OCI-LY1 (cell line): ENCODE measurements around the gene B3GALT6.
"Not testable (repeated sequence)": the region's sequence is repeated elsewhere in the genome, so short reads cannot be mapped to it uniquely, and the experiment has no call there.

Experiments
- H2AFZ ChIP-seq: fragments of 200-600 bp; sonication (generic), shearing (Covaris generic); 2 replicates; pipeline ENCODE4 v1.6.0; 2014; ENCODE audit warnings: antibody characterized with exemption, mild to moderate bottlenecking, low read length
- H3F3A ChIP-seq: fragments of 200-600 bp; sonication (generic), shearing (Covaris generic); 2 replicates; pipeline ENCODE4 v1.6.0; 2014; ENCODE audit warnings: mild to moderate bottlenecking, antibody characterized with exemption, low read length, moderate library complexity; ENCODE audit not compliant: insufficient read depth
- H3K27ac ChIP-seq: fragments of 200-600 bp; sonication (generic); 2 replicates; pipeline ENCODE4 v1.5.1; 2014; ENCODE audit warnings: low read length, mixed run types, mild to moderate bottlenecking, low read depth; ENCODE audit not compliant: poor library complexity, severe bottlenecking
- H3K27me3 ChIP-seq: fragments of 200-600 bp; sonication (generic); 2 replicates; pipeline ENCODE4 v1.6.0; 2014; ENCODE audit warnings: antibody characterized with exemption, mild to moderate bottlenecking, low read length, moderate library complexity; ENCODE audit not compliant: insufficient read depth
- H3K36me3 ChIP-seq: fragments of 200-600 bp; sonication (generic); 2 replicates; pipeline ENCODE4 v1.6.1; 2014; ENCODE audit warnings: mild to moderate bottlenecking, antibody characterized with exemption, low read length, moderate library complexity, mixed read lengths; ENCODE audit not compliant: insufficient read depth
- H3K4me1 ChIP-seq: fragments of 200-600 bp; sonication (generic); 2 replicates; pipeline ENCODE4 v1.5.1; 2014; ENCODE audit warnings: mild to moderate bottlenecking, low read length, moderate library complexity; ENCODE audit not compliant: insufficient read depth, severe bottlenecking
- H3K4me2 ChIP-seq: fragments of 200-600 bp; sonication (generic), shearing (Covaris generic); 2 replicates; pipeline ENCODE4 v1.6.1; 2014; ENCODE audit warnings: low read length
- H3K4me3 ChIP-seq: fragments of 200-600 bp; sonication (generic); 2 replicates; pipeline ENCODE4 v1.5.1; 2014; ENCODE audit warnings: low read length, low read depth, mild to moderate bottlenecking, mixed read lengths; ENCODE audit not compliant: poor library complexity, severe bottlenecking
- H3K79me2 ChIP-seq: fragments of 200-600 bp; shearing (Covaris generic); 2 replicates; pipeline ENCODE4 v1.6.1; 2016; ENCODE audit warnings: mixed run types, low read length, mixed read lengths; ENCODE audit not compliant: insufficient read depth
- H3K9ac ChIP-seq: fragments of 200-600 bp; sonication (generic), shearing (Covaris generic); 2 replicates; pipeline ENCODE4 v1.6.1; 2014; ENCODE audit warnings: mild to moderate bottlenecking, low read length, mixed read lengths
- H3K9me2 ChIP-seq: fragments of 200-600 bp; sonication (generic), shearing (Covaris generic); 2 replicates; pipeline ENCODE4 v1.6.1; 2014; ENCODE audit warnings: low read depth, mild to moderate bottlenecking, low read length, mixed read lengths
- H3K9me3 ChIP-seq: fragments of 200-600 bp; shearing (Covaris generic); 2 replicates; pipeline ENCODE4 v1.6.1; 2014; ENCODE audit warnings: low read length, mixed read lengths
- H4K20me1 ChIP-seq: fragments of 200-600 bp; sonication (generic), shearing (Covaris generic); 2 replicates; pipeline ENCODE4 v1.6.0; 2016; ENCODE audit warnings: mild to moderate bottlenecking, low read length; ENCODE audit not compliant: insufficient read depth
- EZH2 ChIP-seq: fragments of 200-600 bp; sonication (generic), shearing (Covaris generic); IDR thresholded peaks from 2 replicates; pipeline ENCODE4 v1.8.0; 2017; ENCODE audit warnings: borderline replicate concordance, mixed run types, mild to moderate bottlenecking, antibody characterized with exemption, low read length, moderate library complexity, mixed read lengths
- TF ChIP-seq, protein P1 (sequence below): fragments of 200-600 bp; sonication (generic), shearing (Covaris generic); IDR thresholded peaks from 2 replicates; pipeline ENCODE4 v1.5.1; 2017; ENCODE audit warnings: mild to moderate bottlenecking, antibody characterized with exemption, low read length, moderate library complexity, mixed read lengths

B3GALT6 gene

DNA sequence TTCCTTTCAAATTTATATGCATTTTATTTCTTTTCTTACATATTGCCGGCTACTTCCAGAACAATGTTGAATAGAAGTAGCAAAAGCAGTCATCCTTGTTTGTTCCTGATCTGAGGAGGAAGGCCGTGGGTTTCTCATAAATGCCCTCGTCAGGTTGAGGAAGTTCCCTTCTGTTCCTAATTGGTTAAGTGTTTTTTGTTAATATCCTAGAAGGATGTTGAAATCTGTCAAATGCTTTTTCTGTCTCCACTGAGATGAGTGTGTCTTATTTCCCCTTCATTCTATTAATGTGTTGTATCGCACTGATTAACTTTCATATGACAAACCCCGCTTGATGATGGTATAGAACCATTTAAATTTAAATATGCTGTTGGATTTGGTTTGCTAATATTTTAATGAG, 42.9 kb upstream of the B3GALT6 start:
- Histone ChIP-seq H3K36me3 (no peaks in the 10 kb centered on the region; the same call in 1 of the 2 replicates), H2AFZ (no peak overlapping the region), H3K9me3 (0 out of 2 replicates have a peak, but pooled peaks cover 4% of the 10 kb centered on the region), H4K20me1 (no peaks in the 10 kb centered on the region), H3K27me3 (peaks cover 7% of the 10 kb centered on the region), H3K9me2 (no peaks in the 10 kb centered on the region), H3K4me3 (no peak overlapping the region), H3K4me1 (no peaks in the 10 kb centered on the region), H3K27ac (no peak overlapping the region), H3F3A (no peaks in the 10 kb centered on the region), H3K79me2 (no peaks in the 10 kb centered on the region), H3K4me2 (no peak overlapping the region), H3K9ac (no peak overlapping the region)
- TF ChIP-seq, protein P1, sequence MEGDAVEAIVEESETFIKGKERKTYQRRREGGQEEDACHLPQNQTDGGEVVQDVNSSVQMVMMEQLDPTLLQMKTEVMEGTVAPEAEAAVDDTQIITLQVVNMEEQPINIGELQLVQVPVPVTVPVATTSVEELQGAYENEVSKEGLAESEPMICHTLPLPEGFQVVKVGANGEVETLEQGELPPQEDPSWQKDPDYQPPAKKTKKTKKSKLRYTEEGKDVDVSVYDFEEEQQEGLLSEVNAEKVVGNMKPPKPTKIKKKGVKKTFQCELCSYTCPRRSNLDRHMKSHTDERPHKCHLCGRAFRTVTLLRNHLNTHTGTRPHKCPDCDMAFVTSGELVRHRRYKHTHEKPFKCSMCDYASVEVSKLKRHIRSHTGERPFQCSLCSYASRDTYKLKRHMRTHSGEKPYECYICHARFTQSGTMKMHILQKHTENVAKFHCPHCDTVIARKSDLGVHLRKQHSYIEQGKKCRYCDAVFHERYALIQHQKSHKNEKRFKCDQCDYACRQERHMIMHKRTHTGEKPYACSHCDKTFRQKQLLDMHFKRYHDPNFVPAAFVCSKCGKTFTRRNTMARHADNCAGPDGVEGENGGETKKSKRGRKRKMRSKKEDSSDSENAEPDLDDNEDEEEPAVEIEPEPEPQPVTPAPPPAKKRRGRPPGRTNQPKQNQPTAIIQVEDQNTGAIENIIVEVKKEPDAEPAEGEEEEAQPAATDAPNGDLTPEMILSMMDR, result no peak
- TF ChIP-seq EZH2, result no peak

DNA sequence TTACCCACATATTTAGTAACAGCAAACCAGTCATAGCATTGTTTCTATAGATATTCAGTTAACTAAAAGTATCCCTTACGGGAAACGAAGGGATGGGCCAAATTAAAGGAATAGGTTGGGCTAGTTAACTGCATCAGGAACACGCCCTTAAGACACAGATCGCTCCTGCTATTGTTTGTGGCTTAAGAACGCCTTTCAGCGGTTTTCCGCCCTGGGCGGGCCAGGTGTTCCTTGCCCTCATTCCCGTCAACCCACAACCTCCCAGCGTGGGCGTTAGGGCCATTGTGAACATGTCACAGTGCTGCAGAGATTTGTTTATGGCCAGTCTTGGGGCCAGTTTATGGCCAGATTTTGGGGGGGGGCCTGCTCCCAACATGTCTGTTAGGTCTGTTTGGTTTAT, 40.3 kb upstream of the B3GALT6 start:
- Histone ChIP-seq H3F3A (no peaks in the 10 kb centered on the region), H3K4me2 (no peak overlapping the region), H2AFZ (no peak overlapping the region), H3K9me2 (no peaks in the 10 kb centered on the region), H3K9ac (no peak overlapping the region), H3K27me3 (peaks cover 15% of the 10 kb centered on the region), H3K9me3 (peaks cover 9% of the 10 kb centered on the region; the same call in 1 of the 2 replicates), H3K27ac (no peak overlapping the region), H3K36me3 (no peaks in the 10 kb centered on the region; the same call in 1 of the 2 replicates), H3K79me2 (no peaks in the 10 kb centered on the region), H3K4me3 (no peak overlapping the region), H3K4me1 (no peaks in the 10 kb centered on the region), H4K20me1 (no peaks in the 10 kb centered on the region)
- TF ChIP-seq, protein P1, result no peak
- no peak for TF ChIP-seq EZH2

DNA sequence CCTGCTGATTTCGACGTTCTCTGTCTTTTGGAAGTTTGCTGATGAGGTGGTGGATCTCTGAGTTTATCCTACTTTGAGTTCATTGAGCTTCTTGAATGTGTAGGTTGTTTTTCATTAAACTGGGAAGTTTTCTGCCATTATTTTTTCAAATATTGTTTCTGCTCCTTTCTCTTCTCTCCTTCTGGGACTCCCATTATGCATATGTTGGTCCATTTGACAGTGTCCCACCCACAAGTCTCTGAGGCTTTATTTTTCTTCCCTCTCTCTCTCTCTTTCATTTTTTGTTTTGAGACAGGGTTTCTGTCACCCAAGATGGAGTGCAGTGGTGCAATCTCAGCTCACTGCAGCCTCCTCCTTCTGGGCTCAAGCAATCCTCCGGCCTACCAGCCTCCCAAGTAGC, 37.3 kb upstream of the B3GALT6 start:
- Histone ChIP-seq H3K27me3 (peaks cover 18% of the 10 kb centered on the region), H3K79me2 (no peaks in the 10 kb centered on the region), H3K9me3 (peaks cover 9% of the 10 kb centered on the region; the same call in 1 of the 2 replicates), H3K4me3 (no peak overlapping the region), H2AFZ (no peak overlapping the region), H3K36me3 (no peaks in the 10 kb centered on the region; the same call in 1 of the 2 replicates), H3K9me2 (no peaks in the 10 kb centered on the region), H3K4me1 (no peaks in the 10 kb centered on the region), H3K9ac (no peak overlapping the region), H3K27ac (no peak overlapping the region), H3F3A (no peaks in the 10 kb centered on the region), H4K20me1 (no peaks in the 10 kb centered on the region), H3K4me2 (no peak overlapping the region)
- TF ChIP-seq EZH2, result no peak
- TF ChIP-seq, protein P1, result no peak

DNA sequence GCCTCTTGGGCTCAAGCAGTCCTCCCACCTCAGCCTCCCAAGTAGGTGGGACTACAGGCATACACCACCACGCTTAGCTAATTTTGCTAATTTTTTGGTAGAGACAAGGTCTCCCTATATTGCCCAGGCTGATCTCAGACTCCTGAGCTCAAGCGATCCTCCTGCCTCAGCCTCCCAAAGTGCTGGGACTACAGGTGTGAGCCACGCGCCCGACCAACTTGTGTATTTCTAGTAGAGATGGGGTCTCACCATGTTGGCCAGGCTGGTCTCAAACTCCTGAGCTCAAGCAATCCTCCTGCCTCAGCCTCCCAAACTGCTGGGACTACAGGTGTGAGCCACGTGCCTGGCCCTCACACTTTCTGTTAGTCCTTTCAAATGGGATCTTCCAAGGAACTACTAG, 36.3 kb upstream of the B3GALT6 start:
- H3K4me3 ChIP-seq, H3K4me2 ChIP-seq, H2AFZ ChIP-seq, H3K36me3 ChIP-seq, H3K27ac ChIP-seq, H4K20me1 ChIP-seq, H3K9ac ChIP-seq, H3K79me2 ChIP-seq, H3F3A ChIP-seq, H3K9me3 ChIP-seq, H3K4me1 ChIP-seq, H3K9me2 ChIP-seq: not testable (repeated sequence)
- peaks cover 18% of the 10 kb centered on the region for H3K27me3 ChIP-seq
